SK-N-SH treated with all-trans-retinoic acid at 6 μM for 48 hours (cell line): ENCODE measurements around the gene COL15A1.

Experiments
- ATAC-seq: fragments of 200-7000 bp; cut with Tn5 transposase; 3 replicates; pipeline ENCODE4 v1.9.1; 2020; ENCODE audit warnings: mild to moderate bottlenecking, moderate library complexity
- ARNTL ChIP-seq: fragments of 450-650 bp; formaldehyde crosslinking; IDR thresholded peaks from 2 replicates; pipeline ENCODE4 v1.5.0; 2020; ENCODE audit warnings: low read depth, mild to moderate bottlenecking, moderate library complexity, borderline replicate concordance
- BACH2 ChIP-seq: fragments of 250-450 bp; sonication (Bioruptor Pico); IDR thresholded peaks from 2 replicates; pipeline ENCODE4 v1.9.0; 2021; ENCODE audit warnings: mild to moderate bottlenecking, borderline replicate concordance
- CSDC2 ChIP-seq: fragments of 250-450 bp; sonication (Bioruptor Pico); IDR thresholded peaks from 2 replicates; pipeline ENCODE4 v1.5.0; 2020; ENCODE audit warnings: mild to moderate bottlenecking, moderate library complexity
- ESRRG ChIP-seq: fragments of 250-450 bp; sonication (Bioruptor Pico); IDR thresholded peaks from 2 replicates; pipeline ENCODE4 v1.6.1; 2021; ENCODE audit warnings: mild to moderate bottlenecking
- GLIS3 ChIP-seq: fragments of 250-450 bp; sonication (Bioruptor Pico); IDR thresholded peaks from 2 replicates; pipeline ENCODE4 v1.5.0; 2020; ENCODE audit warnings: mild to moderate bottlenecking, moderate library complexity
- ISL1 ChIP-seq: fragments of 250-450 bp; sonication (Bioruptor Pico); IDR thresholded peaks from 2 replicates; pipeline ENCODE4 v2.1.2; 2022; ENCODE audit warnings: mild to moderate bottlenecking, moderate library complexity
- OSR1 ChIP-seq: fragments of 250-450 bp; sonication (Bioruptor Pico); IDR thresholded peaks from 2 replicates; pipeline ENCODE4 v1.8.0; 2022; ENCODE audit warnings: moderate library complexity, mild to moderate bottlenecking, inconsistent platforms
- POU6F1 ChIP-seq: fragments of 250-450 bp; sonication (Bioruptor Pico); IDR thresholded peaks from 2 replicates; pipeline ENCODE4 v1.8.0; 2021; ENCODE audit warnings: low read depth, mild to moderate bottlenecking, moderate library complexity, borderline replicate concordance
- PPARA ChIP-seq: fragments of 250-450 bp; sonication (Bioruptor Pico); IDR thresholded peaks from 2 replicates; pipeline ENCODE4 v1.5.0; 2020; ENCODE audit warnings: mild to moderate bottlenecking, borderline replicate concordance
- SNAI2 ChIP-seq: fragments of 250-450 bp; sonication (Bioruptor Pico); IDR thresholded peaks from 2 replicates; pipeline ENCODE4 v1.5.0; 2020; ENCODE audit warnings: mild to moderate bottlenecking, moderate library complexity
- TCF4 ChIP-seq: fragments of 250-450 bp; sonication (Bioruptor Pico); IDR thresholded peaks from 2 replicates; pipeline ENCODE4 v1.8.0; 2021; ENCODE audit warnings: mild to moderate bottlenecking, moderate library complexity, borderline replicate concordance
- TOX ChIP-seq: fragments of 250-450 bp; sonication (Bioruptor Pico); IDR thresholded peaks from 2 replicates; pipeline ENCODE4 v1.8.0; 2021; ENCODE audit warnings: mild to moderate bottlenecking, moderate library complexity, borderline replicate concordance
- TSHZ2 ChIP-seq: fragments of 250-450 bp; sonication (Bioruptor Pico); IDR thresholded peaks from 2 replicates; pipeline ENCODE4 v1.5.0; 2020; ENCODE audit warnings: mild to moderate bottlenecking, moderate library complexity
- ZC3H10 ChIP-seq: fragments of 250-450 bp; sonication (Bioruptor Pico); IDR thresholded peaks from 2 replicates; pipeline ENCODE4 v1.5.1; 2021; ENCODE audit warnings: mild to moderate bottlenecking, moderate library complexity
- ZFP3 ChIP-seq: fragments of 250-450 bp; sonication (Bioruptor Pico); IDR thresholded peaks from 2 replicates; pipeline ENCODE4 v1.5.0; 2020; ENCODE audit warnings: mild to moderate bottlenecking, moderate library complexity
- ZFP30 ChIP-seq: fragments of 450-650 bp; formaldehyde crosslinking; IDR thresholded peaks from 2 replicates; pipeline ENCODE4 v1.5.0; 2022; ENCODE audit warnings: mild to moderate bottlenecking, moderate library complexity
- ZNF565 ChIP-seq: fragments of 450-650 bp; formaldehyde crosslinking; conservative IDR thresholded peaks from 2 replicates; pipeline ENCODE4 v1.5.0; 2020; ENCODE audit warnings: low read depth, mild to moderate bottlenecking, moderate library complexity
- ZNF70 ChIP-seq: fragments of 450-650 bp; formaldehyde crosslinking; IDR thresholded peaks from 2 replicates; pipeline ENCODE4 v1.5.0; 2020; ENCODE audit warnings: mild to moderate bottlenecking, moderate library complexity
- ZNF8 ChIP-seq: fragments of 450-650 bp; formaldehyde crosslinking; IDR thresholded peaks from 2 replicates; pipeline ENCODE4 v1.5.0; 2020; ENCODE audit warnings: mild to moderate bottlenecking, moderate library complexity
- TF ChIP-seq, protein P1 (sequence below): fragments of 250-450 bp; sonication (Bioruptor Pico); IDR thresholded peaks from 2 replicates; pipeline ENCODE4 v1.5.1; 2021; ENCODE audit warnings: mild to moderate bottlenecking, moderate library complexity
- TF ChIP-seq, protein P2 (sequence below): fragments of 250-450 bp; sonication (Bioruptor Pico); IDR thresholded peaks from 2 replicates; pipeline ENCODE4 v1.5.1; 2020; ENCODE audit warnings: low read depth, mild to moderate bottlenecking, moderate library complexity

COL15A1 gene

GRCh38 chr9:99015448-99015847 is 71.7 kb downstream of the COL15A1 start:
- no peak for ATAC-seq

DNA sequence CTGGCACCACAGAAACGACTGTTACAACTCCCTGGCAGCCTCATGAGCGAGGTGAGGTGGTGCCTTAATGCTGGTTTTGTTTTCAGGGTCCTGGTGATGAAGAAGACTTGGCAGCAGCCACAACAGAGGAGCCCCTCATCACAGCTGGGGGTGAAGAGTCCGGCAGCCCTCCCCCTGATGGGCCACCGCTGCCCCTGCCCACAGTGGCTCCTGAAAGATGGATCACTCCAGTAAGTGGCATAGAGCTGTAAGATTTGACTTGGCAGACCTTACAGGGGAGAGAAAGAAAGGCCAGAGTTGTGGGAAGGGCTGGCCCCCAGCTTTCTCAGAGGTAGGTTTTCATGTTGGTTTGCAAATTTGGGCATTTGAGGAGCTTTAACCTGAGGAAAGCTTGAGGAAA is 72.2 kb downstream of the COL15A1 start:
- ATAC-seq = no peak
- TF ChIP-seq ZFP3 (CRISPR knock-in tag) = no peak
- no peak for TF ChIP-seq ISL1 (CRISPR knock-in tag)
- TF ChIP-seq POU6F1 = no peak
- TF ChIP-seq TOX = no peak
- TF ChIP-seq, protein P1, sequence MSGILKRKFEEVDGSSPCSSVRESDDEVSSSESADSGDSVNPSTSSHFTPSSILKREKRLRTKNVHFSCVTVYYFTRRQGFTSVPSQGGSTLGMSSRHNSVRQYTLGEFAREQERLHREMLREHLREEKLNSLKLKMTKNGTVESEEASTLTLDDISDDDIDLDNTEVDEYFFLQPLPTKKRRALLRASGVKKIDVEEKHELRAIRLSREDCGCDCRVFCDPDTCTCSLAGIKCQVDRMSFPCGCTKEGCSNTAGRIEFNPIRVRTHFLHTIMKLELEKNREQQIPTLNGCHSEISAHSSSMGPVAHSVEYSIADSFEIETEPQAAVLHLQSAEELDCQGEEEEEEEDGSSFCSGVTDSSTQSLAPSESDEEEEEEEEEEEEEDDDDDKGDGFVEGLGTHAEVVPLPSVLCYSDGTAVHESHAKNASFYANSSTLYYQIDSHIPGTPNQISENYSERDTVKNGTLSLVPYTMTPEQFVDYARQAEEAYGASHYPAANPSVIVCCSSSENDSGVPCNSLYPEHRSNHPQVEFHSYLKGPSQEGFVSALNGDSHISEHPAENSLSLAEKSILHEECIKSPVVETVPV (CRISPR knock-in tag) = no peak

More at GRCh38 chr9:99015448-99015847, 71.7 kb downstream of the COL15A1 start:
- TF ChIP-seq GLIS3 (CRISPR knock-in tag) (no peak), TCF4 (CRISPR knock-in tag) (no peak), ZNF565 (CRISPR knock-in tag) (no peak), ESRRG (no peak), TSHZ2 (no peak), ZC3H10 (CRISPR knock-in tag) (no peak), OSR1 (CRISPR knock-in tag) (no peak), BACH2 (CRISPR knock-in tag) (no peak), SNAI2 (CRISPR knock-in tag) (no peak), ZNF70 (CRISPR knock-in tag) (no peak), ISL1 (CRISPR knock-in tag) (no peak), CSDC2 (no peak), PPARA (CRISPR knock-in tag) (no peak), ZFP30 (CRISPR knock-in tag) (no peak), POU6F1 (no peak), TOX (no peak), ZNF8 (CRISPR knock-in tag) (no peak), ARNTL (CRISPR knock-in tag) (no peak)
- TF ChIP-seq, protein P1 (CRISPR knock-in tag) = no peak
- TF ChIP-seq, protein P2, sequence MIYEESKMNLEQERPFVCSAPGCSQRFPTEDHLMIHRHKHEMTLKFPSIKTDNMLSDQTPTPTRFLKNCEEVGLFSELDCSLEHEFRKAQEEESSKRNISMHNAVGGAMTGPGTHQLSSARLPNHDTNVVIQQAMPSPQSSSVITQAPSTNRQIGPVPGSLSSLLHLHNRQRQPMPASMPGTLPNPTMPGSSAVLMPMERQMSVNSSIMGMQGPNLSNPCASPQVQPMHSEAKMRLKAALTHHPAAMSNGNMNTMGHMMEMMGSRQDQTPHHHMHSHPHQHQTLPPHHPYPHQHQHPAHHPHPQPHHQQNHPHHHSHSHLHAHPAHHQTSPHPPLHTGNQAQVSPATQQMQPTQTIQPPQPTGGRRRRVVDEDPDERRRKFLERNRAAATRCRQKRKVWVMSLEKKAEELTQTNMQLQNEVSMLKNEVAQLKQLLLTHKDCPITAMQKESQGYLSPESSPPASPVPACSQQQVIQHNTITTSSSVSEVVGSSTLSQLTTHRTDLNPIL (CRISPR knock-in tag) = no peak
